NCI-H510A (cell line): ENCODE measurements around the gene EXPH5.

Experiments
- DNase-seq: peaks from one replicate; lab custom pipeline; 2025; lab: John Stamatoyannopoulos, UW

The EXPH5 gene

GRCh38 chr11:108559904-108560303, 33.7 kb downstream of the EXPH5 start:
- DNase-seq, result no peak

- DNase-seq, result no peak
Measured at GRCh38 chr11:108559340-108559739, 34.2 kb downstream of the EXPH5 start.

GRCh38 chr11:108558222-108558621, 35.3 kb downstream of the EXPH5 start:
- no peak for DNase-seq

- no peak for DNase-seq
Measured at GRCh38 chr11:108556019-108556418, 37.5 kb downstream of the EXPH5 start.

- DNase-seq, result no peak
Measured at GRCh38 chr11:108551651-108552462, 41.7 kb downstream of the EXPH5 start.

GRCh38 chr11:108549319-108549885, 44.2 kb downstream of the EXPH5 start:
- no peak for DNase-seq

GRCh38 chr11:108545909-108546501, 47.6 kb downstream of the EXPH5 start:
- no peak for DNase-seq

- DNase-seq, result no peak
Measured at GRCh38 chr11:108543316-108543964, 50.1 kb downstream of the EXPH5 start.

GRCh38 chr11:108541531-108541930, 52.0 kb downstream of the EXPH5 start:
- DNase-seq, result no peak

GRCh38 chr11:108538502-108538901, 55.1 kb downstream of the EXPH5 start:
- no peak for DNase-seq

GRCh38 chr11:108538022-108538424, 55.5 kb downstream of the EXPH5 start:
- DNase-seq, result no peak

GRCh38 chr11:108536783-108537182, 56.8 kb downstream of the EXPH5 start:
- no peak for DNase-seq

GRCh38 chr11:108535384-108535955, 58.1 kb downstream of the EXPH5 start:
- DNase-seq, result no peak

GRCh38 chr11:108534274-108534882, 59.2 kb downstream of the EXPH5 start:
- no peak for DNase-seq

GRCh38 chr11:108530426-108530825, 63.1 kb downstream of the EXPH5 start:
- no peak for DNase-seq

- DNase-seq, result no peak
Measured at GRCh38 chr11:108527382-108527781, 66.2 kb downstream of the EXPH5 start.

- DNase-seq, result no peak
Measured at GRCh38 chr11:108525161-108525560, 68.4 kb downstream of the EXPH5 start.

GRCh38 chr11:108524422-108524821, 69.1 kb downstream of the EXPH5 start:
- peak; percentile 43 for DNase-seq

GRCh38 chr11:108522318-108522717, 71.2 kb downstream of the EXPH5 start:
- no peak for DNase-seq

GRCh38 chr11:108518581-108518980, 75.0 kb downstream of the EXPH5 start:
- DNase-seq, result no peak

GRCh38 chr11:108516125-108516524, 77.4 kb downstream of the EXPH5 start:
- no peak for DNase-seq

- no peak for DNase-seq
Measured at GRCh38 chr11:108512708-108513107, 80.9 kb downstream of the EXPH5 start.
